H1 (cell line): ENCODE data around the gene TMEM174. TPM values are rescaled to one million over a fixed set of nuclear protein-coding genes. Genes with fewer than 3 reads are reported as not detected.

Source experiments
- CHD7 ChIP-seq: fragments of 300-600 bp; sonication (generic); IDR thresholded peaks from 2 replicates; pipeline ENCODE4 v1.7.1; 2012; ENCODE audit warnings: low read length, moderate library complexity, mild to moderate bottlenecking, inconsistent platforms; ENCODE audit not compliant: insufficient replicate concordance
- CREB1 ChIP-seq: IDR thresholded peaks from 2 replicates; pipeline ENCODE4 v1.6.1; 2012; ENCODE audit warnings: inconsistent platforms
- CTBP2 ChIP-seq: IDR thresholded peaks from 2 replicates; pipeline ENCODE4 v1.7.0; 2011; ENCODE audit warnings: borderline replicate concordance, mild to moderate bottlenecking, moderate library complexity, mixed read lengths, low read length; ENCODE audit not compliant: insufficient read depth, insufficient read length
- CTCF ChIP-seq, 3 experiments: IDR thresholded peaks; 1 replicate in 2 of 3; 2 replicates in 1 of 3; pipeline versions ENCODE4 v1.5.1 to v1.6.1; 2011; ENCODE audit warnings: low read length in 3 of 3, mild to moderate bottlenecking in 3 of 3, inconsistent platforms in 2 of 3, low read depth in 1 of 3, moderate library complexity in 1 of 3; ENCODE audit not compliant: insufficient read depth in 1 of 3; ENCODE audit errors: control extremely low read depth in 1 of 3
- KDM1A ChIP-seq: fragments of 200-600, 300-600 bp; sonication (generic); IDR thresholded peaks from 2 replicates; pipeline ENCODE4 v1.7.1; 2016; ENCODE audit warnings: mild to moderate bottlenecking, low read length, borderline replicate concordance
- SP1 ChIP-seq: IDR thresholded peaks from 2 replicates; pipeline ENCODE4 v1.6.1; 2011; ENCODE audit warnings: low read depth, low read length
- TEAD4 ChIP-seq: IDR thresholded peaks from 2 replicates; pipeline ENCODE4 v1.6.1; 2012; ENCODE audit warnings: low read depth, low read length, inconsistent platforms, mixed read lengths
- ZNF274 ChIP-seq: IDR thresholded peaks from 2 replicates; pipeline ENCODE4 v1.7.0; 2012; ENCODE audit warnings: low read length, borderline replicate concordance; ENCODE audit errors: extremely low read depth
- polyA plus RNA-seq, 7 experiments: library from polyadenylated mRNA; depleted of rRNA in 3 of 7; stranded (reverse) in 5 of 7; unstranded in 2 of 7; fragments of >200 nt in 5 of 7; fragments of 200-250 nt in 2 of 7; gene quantifications; 1 replicate in 5 of 7; 2 replicates in 1 of 7; 4 replicates in 1 of 7; pipeline versions ENCODE4 v1.2.1 to v1.2.3, GENCODE V29; 2011 to 2013; ENCODE audit warnings: missing spikeins in 2 of 7, mixed read lengths in 2 of 7
- total RNA-seq: library from RNA; stranded (reverse); fragmentation: NEBNext Ultra II Directional; extraction: Animal tissue kit (Norgen Biotek cat#: 25700); gene quantifications from 2 replicates; pipeline ENCODE4 v1.2.1, GENCODE V29; 2021

The TMEM174 gene
- total and polyA plus RNA-seq, 2 of the 8 experiments (the other 6 are each of a cell fraction or from before 2014, with no cell fraction given): not detected

- TF ChIP-seq CHD7 (no peak), CREB1 (no peak), TEAD4 (no peak), SP1 (no peak), ZNF274 (no peak), KDM1A (no peak), CTBP2 (no peak), CTCF (IDR thresholded peaks at IDR 0.05; ENCODE audit: control extremely low read depth in 1 of 3, insufficient read depth in 1 of 3, low read depth in 1 of 3, low read length in 3 of 3) (no peak)
Observed at GRCh38 chr5:73221161-73221560, 48.2 kb downstream of the TMEM174 start (continued).
